RWPE2 (cell line): Measurements from ENCODE around the gene TTC32.

ENCODE experiments used
- ATAC-seq: fragments of 200-7000 bp; cut with Tn5 transposase; 3 replicates; pipeline ENCODE4 v1.9.1; 2021; ENCODE audit warnings: low read depth
- DNase-seq: peaks from one replicate; pipeline ENCODE4 v3.0.0-alpha.2; 2020; ENCODE audit warnings: low spot score
- H3K27ac ChIP-seq: fragments of 450-650 bp; 2 replicates; pipeline ENCODE4 v1.5.1; 2017; ENCODE audit warnings: mild to moderate bottlenecking; ENCODE audit not compliant: poor library complexity, severe bottlenecking
- H3K27me3 ChIP-seq: fragments of 250-450 bp; sonication (Bioruptor Pico); 2 replicates; pipeline ENCODE4 v1.5.1; 2021; ENCODE audit warnings: mild to moderate bottlenecking, moderate library complexity; ENCODE audit not compliant: insufficient read depth, poor library complexity, severe bottlenecking
- H3K36me3 ChIP-seq: fragments of 250-450 bp; sonication (Bioruptor Pico); 2 replicates; pipeline ENCODE4 v1.5.1; 2020; ENCODE audit warnings: low read depth, mild to moderate bottlenecking, moderate library complexity
- H3K4me1 ChIP-seq: fragments of 250-450 bp; sonication (Bioruptor Pico); 2 replicates; pipeline ENCODE4 v1.5.1; 2021; ENCODE audit warnings: mild to moderate bottlenecking, moderate library complexity; ENCODE audit not compliant: insufficient read depth, poor library complexity, severe bottlenecking
- H3K4me3 ChIP-seq: fragments of 250-450 bp; sonication (Bioruptor Pico); 2 replicates; pipeline ENCODE4 v1.5.1; 2021; ENCODE audit warnings: mild to moderate bottlenecking, moderate library complexity; ENCODE audit not compliant: severe bottlenecking
- H3K9me3 ChIP-seq: fragments of 250-450 bp; sonication (Bioruptor Pico); 2 replicates; pipeline ENCODE4 v1.5.1; 2021; ENCODE audit warnings: mild to moderate bottlenecking, moderate library complexity; ENCODE audit not compliant: severe bottlenecking
- TF ChIP-seq, protein P1 (sequence below): fragments of 450-650 bp; IDR thresholded peaks from one replicate; pipeline ENCODE4 v1.5.1; 2017; ENCODE audit warnings: mild to moderate bottlenecking, moderate library complexity; ENCODE audit not compliant: poor library complexity, severe bottlenecking

Gene TTC32

GRCh38 chr2:19914266-19914975 is 12.6 kb upstream of the TTC32 start:
- H3K4me3 ChIP-seq: no peak overlapping the region
- H3K27me3 ChIP-seq: no peaks in the 10 kb centered on the region
- ATAC-seq (no peak), DNase-seq (no peak)
- TF ChIP-seq, protein P1, sequence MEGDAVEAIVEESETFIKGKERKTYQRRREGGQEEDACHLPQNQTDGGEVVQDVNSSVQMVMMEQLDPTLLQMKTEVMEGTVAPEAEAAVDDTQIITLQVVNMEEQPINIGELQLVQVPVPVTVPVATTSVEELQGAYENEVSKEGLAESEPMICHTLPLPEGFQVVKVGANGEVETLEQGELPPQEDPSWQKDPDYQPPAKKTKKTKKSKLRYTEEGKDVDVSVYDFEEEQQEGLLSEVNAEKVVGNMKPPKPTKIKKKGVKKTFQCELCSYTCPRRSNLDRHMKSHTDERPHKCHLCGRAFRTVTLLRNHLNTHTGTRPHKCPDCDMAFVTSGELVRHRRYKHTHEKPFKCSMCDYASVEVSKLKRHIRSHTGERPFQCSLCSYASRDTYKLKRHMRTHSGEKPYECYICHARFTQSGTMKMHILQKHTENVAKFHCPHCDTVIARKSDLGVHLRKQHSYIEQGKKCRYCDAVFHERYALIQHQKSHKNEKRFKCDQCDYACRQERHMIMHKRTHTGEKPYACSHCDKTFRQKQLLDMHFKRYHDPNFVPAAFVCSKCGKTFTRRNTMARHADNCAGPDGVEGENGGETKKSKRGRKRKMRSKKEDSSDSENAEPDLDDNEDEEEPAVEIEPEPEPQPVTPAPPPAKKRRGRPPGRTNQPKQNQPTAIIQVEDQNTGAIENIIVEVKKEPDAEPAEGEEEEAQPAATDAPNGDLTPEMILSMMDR: no peak
- peaks cover 26% of the 10 kb centered on the region for H3K4me1 ChIP-seq
- H3K36me3 ChIP-seq: peaks cover 7% of the 10 kb centered on the region; the same call in 1 of the 2 replicates
- no peaks in the 10 kb centered on the region for H3K9me3 ChIP-seq
- H3K27ac ChIP-seq: no peak overlapping the region

DNA sequence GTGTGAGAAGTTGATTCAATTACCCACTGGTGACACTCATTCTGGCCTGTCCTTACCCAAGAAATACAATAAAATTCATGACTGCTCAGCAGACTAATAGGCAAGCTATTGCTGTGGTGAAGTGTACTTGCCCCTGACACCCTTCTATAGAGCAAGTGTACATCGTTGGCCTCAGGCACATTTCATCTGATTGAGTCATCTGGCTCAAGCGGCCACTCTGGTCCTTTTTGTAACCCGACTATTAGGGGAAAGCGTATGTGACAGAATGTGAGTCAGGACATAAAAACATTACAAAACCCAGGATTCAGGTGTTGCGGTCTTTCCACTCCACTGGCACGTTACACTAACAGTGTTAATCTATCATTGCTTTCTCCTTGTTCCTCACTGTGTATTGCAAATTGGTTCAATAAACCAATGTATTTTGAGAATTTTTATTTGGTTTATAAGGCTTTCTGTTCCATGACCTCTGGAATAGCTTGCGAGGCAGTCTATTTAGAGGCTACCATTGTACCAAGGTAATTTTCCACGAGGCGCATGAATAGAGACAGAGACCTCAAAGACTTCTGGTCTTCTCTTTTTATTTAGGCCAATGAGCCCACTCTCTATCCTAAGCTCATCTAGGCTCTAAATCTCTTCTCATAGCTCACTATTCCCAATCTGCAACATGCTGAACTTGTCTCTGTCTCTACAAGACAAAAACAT is 10.2 kb upstream of the TTC32 start:
- H3K9me3 ChIP-seq: no peaks in the 10 kb centered on the region
- no peaks in the 10 kb centered on the region for H3K27me3 ChIP-seq
- peaks cover 7% of the 10 kb centered on the region; the same call in 1 of the 2 replicates for H3K36me3 ChIP-seq
- H3K4me3 ChIP-seq: no peak overlapping the region
- DNase-seq (peak; percentile 82), ATAC-seq (peak; percentile 99)
- TF ChIP-seq, protein P1: no peak
- peaks cover 26% of the 10 kb centered on the region for H3K4me1 ChIP-seq
- peak overlapping the region; percentile 87 for H3K27ac ChIP-seq

DNA sequence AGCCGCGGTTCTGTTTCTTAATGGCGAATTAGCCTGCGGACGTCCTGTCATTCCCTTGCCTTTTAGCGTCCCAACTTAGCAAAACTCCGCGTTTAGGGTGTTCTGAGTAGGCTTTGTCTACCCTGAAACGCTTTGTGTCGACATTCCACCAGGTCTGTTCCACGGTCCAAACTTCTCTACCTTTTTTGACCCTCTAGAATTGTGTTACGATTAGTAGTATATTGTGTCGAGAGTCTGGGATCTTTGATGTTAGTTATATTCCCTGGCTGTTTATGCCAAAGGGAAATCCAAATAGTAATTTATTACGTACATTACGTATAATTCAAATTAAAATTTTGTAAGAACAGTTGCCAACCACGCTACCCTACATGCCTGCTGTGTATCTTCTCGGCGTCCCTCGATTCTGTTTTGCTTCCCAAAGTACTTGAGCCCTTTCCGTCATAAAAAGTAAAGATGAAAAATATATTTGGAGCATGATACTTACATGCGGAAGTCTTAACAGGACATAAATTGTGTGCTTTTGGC is 495 bp upstream of the TTC32 start:
- Histone ChIP-seq H3K36me3 (peaks cover 2% of the 10 kb centered on the region), H3K27me3 (no peaks in the 10 kb centered on the region), H3K4me3 (peak overlapping the region; percentile 52), H3K27ac (peak overlapping the region; percentile 77), H3K9me3 (no peaks in the 10 kb centered on the region), H3K4me1 (peaks cover 30% of the 10 kb centered on the region)
- ATAC-seq: peak; percentile 13; the same call in 2 of the 3 replicates
- TF ChIP-seq, protein P1: no peak
- no peak for DNase-seq

GRCh38 chr2:19900931-19901441 is 797 bp downstream of the TTC32 start:
- peak; percentile 3; the same call in 2 of the 3 replicates for ATAC-seq

More at GRCh38 chr2:19900931-19901441, 797 bp downstream of the TTC32 start:
- TF ChIP-seq, protein P1: no peak
- Histone ChIP-seq H3K9me3 (no peaks in the 10 kb centered on the region), H3K27ac (peak overlapping the region; percentile 77), H3K4me3 (peak overlapping the region; percentile 52), H3K36me3 (peaks cover 15% of the 10 kb centered on the region), H3K4me1 (peaks cover 32% of the 10 kb centered on the region), H3K27me3 (no peaks in the 10 kb centered on the region)
- DNase-seq: no peak
